Ovary (tissue), 9 donors: ENCODE data around the gene MUC2. TPM values are rescaled to one million over a fixed set of nuclear protein-coding genes. Genes with fewer than 3 reads are reported as not detected.

Experiments
- DNase-seq, 5 donors: peaks; one replicate each; pipeline ENCODE4 v3.0.0-alpha.2; 2019 to 2020
- H3K27ac ChIP-seq, 2 donors: fragments of 200-600 bp; one replicate each; pipeline versions ENCODE4 v1.5.1 to v1.8.0; 2019 to 2022
- H3K27me3 ChIP-seq: fragments of 200-600 bp; one replicate; pipeline ENCODE4 v1.8.0; 2022
- H3K36me3 ChIP-seq: fragments of 200-600 bp; sonication (generic); one replicate; pipeline ENCODE4 v1.5.1; 2019
- H3K4me1 ChIP-seq: one replicate; pipeline ENCODE4 v1.8.1; 2013; ENCODE audit warnings: mild to moderate bottlenecking, moderate library complexity; ENCODE audit not compliant: insufficient read depth
- H3K4me3 ChIP-seq: fragments of 200-600 bp; sonication (generic); one replicate; pipeline ENCODE4 v1.5.1; 2017
- H3K9me3 ChIP-seq, 2 donors: fragments of 200-600 bp in 1 of 2; sonication (generic) in 1 of 2; one replicate each; pipeline versions ENCODE4 v1.5.1 to v1.8.1; 2013 to 2019; ENCODE audit warnings: mild to moderate bottlenecking in 1 of 2, moderate library complexity in 1 of 2
- EP300 ChIP-seq: sonication (generic); formaldehyde crosslinking; IDR thresholded peaks from one replicate; pipeline ENCODE4 v1.6.1; 2017; ENCODE audit warnings: antibody characterized with exemption
- POLR2A ChIP-seq: fragments of 450-650 bp; IDR thresholded peaks from one replicate; pipeline ENCODE4 v1.6.1; 2017; ENCODE audit warnings: antibody characterized with exemption, mild to moderate bottlenecking, moderate library complexity
- WGBS, 3 donors: extraction: QIAGEN DNeasy Blood & Tissue Kit in 1 of 3; methylation state at CpG; one replicate each; pipeline versions ENCODE4 v1.1.5 to v1.1.7; 2013 to 2017; 5-methylcytosine and 5-hydroxymethylcytosine counted together
- intact Hi-C, 4 donors: fragments of 100-400 bp; cut with DNase I; formaldehyde crosslinking; loops; one replicate each; pipeline versions ENCODE4 v1.11.0 to v1.15.1; 2022 to 2023
- polyA plus RNA-seq, 2 donors: library from polyadenylated mRNA; stranded (reverse); fragments of 200-250 nt in 1 of 2; fragments of 350-450 nt in 1 of 2; fragmentation: Illumina TruSeq in 1 of 2; extraction: RNeasy Lipid Tissue Mini Kit (QIAGEN cat#74804) in 1 of 2; gene quantifications; one replicate each; pipeline ENCODE4 v1.2.3, GENCODE V29; 2013 to 2014
- total RNA-seq, 7 donors: library from RNA; depleted of rRNA in 2 of 7; stranded (reverse); fragments of >200 nt in 2 of 7; fragmentation: NEBNext Ultra II Directional in 3 of 7; extraction: Animal tissue kit (Norgen Biotek cat#: 25700) in 3 of 7; gene quantifications; one replicate each; pipeline versions ENCODE4 v1.1.0 to v1.2.4, GENCODE V29; 2016 to 2023
- TF ChIP-seq, protein P1 (sequence below), 3 donors: fragments of 450-650 bp in 2 of 3; fragments of 200-600 bp in 1 of 3; IDR thresholded peaks; one replicate each; pipeline versions ENCODE4 v1.5.1 to v1.8.0; 2016 to 2022; ENCODE audit warnings: antibody characterized with exemption in 3 of 3, mild to moderate bottlenecking in 1 of 3
- donor health status: DM: no; HTN: no; CAD: no; lungs with moderate emphysema.
- donor health status: DM: no; HTN: no; CAD: no.
- donor health status: Bipolar disorder and iron deficiency.
- donor health status: DM: yes; HTN: yes; CAD: no.
- donor health status: DM: no; HTN: no; CAD: no.
- donor health status: DM: yes; HTN: yes; CAD: no.

Gene MUC2
- total and polyA plus RNA-seq, 9 donors = 0.02 to 3.3 (median 0.10) TPM; not detected in 4

DNA sequence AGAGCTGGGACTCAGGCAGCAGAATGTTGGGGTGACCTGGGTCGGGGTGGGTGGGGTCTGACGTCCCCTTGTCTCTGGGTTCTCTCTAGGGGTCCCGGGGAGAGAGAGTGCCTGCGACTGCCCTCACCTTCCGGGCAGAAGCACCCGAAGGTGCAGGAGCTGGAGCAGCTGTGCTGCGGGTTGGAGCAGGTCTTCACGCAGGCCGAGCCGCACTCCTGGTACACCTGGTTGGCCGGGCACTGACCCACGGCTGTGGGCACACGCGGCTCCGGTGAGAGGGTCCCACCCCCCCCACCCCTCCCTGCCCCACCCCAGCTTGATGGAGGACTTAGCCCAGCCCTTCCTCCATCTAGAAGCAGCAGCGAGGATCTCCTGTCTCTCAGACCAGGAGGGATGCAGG, 44.6 kb upstream of the MUC2 start:
- Histone ChIP-seq H3K9me3 (no peaks in the 10 kb centered on the region), H3K4me1 (peaks cover 4% of the 10 kb centered on the region), H3K36me3 (no peaks in the 10 kb centered on the region), H3K27ac (no peak overlapping the region), H3K4me3 (no peak overlapping the region), H3K27me3 (no peaks in the 10 kb centered on the region)
- DNase-seq = no peak
- TF ChIP-seq EP300 (no peak), POLR2A (no peak)
- TF ChIP-seq, protein P1, sequence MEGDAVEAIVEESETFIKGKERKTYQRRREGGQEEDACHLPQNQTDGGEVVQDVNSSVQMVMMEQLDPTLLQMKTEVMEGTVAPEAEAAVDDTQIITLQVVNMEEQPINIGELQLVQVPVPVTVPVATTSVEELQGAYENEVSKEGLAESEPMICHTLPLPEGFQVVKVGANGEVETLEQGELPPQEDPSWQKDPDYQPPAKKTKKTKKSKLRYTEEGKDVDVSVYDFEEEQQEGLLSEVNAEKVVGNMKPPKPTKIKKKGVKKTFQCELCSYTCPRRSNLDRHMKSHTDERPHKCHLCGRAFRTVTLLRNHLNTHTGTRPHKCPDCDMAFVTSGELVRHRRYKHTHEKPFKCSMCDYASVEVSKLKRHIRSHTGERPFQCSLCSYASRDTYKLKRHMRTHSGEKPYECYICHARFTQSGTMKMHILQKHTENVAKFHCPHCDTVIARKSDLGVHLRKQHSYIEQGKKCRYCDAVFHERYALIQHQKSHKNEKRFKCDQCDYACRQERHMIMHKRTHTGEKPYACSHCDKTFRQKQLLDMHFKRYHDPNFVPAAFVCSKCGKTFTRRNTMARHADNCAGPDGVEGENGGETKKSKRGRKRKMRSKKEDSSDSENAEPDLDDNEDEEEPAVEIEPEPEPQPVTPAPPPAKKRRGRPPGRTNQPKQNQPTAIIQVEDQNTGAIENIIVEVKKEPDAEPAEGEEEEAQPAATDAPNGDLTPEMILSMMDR (IDR thresholded peaks at IDR 0.05) = no peak
- intact Hi-C loops = no loop called here
- 58 to 65% (median 62%) methylated on average over 11 to 16 of the region's 16 CpGs for WGBS, 3 donors

DNA sequence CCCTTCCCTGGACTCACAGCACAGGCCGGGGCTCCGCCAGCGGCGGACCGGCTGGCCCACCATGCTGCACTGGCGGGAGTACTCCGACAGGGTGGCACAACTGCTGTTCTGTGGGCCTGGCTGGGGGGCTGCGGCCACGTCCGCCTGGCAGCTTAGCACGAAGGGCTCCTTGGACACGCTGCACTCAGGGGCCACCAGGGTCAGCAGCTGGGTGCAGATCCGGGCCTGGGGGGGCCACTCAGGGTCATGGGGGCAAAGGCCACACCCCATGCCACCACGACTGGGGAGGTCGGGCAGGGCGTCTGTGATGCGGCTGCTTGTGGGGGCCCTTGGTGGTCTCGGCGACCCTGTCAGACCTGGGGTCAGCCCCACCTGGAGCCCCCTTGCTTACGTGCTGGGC, 44.1 kb upstream of the MUC2 start:
- intact Hi-C loops = no loop called here
- H3K27me3 ChIP-seq = no peaks in the 10 kb centered on the region
- H3K4me3 ChIP-seq = no peak overlapping the region
- peaks cover 4% of the 10 kb centered on the region for H3K4me1 ChIP-seq
- 52 to 58% methylated on average over 20 of the region's 20 CpGs; no CpG with 5 or more reads in 1 of the 3 donors for WGBS, 3 donors
- no peaks in the 10 kb centered on the region for H3K9me3 ChIP-seq
- DNase-seq = no peak
- no peaks in the 10 kb centered on the region for H3K36me3 ChIP-seq
- TF ChIP-seq POLR2A (no peak), EP300 (no peak)
- TF ChIP-seq, protein P1 (IDR thresholded peaks at IDR 0.05) = no peak
- no peak overlapping the region for H3K27ac ChIP-seq

DNA sequence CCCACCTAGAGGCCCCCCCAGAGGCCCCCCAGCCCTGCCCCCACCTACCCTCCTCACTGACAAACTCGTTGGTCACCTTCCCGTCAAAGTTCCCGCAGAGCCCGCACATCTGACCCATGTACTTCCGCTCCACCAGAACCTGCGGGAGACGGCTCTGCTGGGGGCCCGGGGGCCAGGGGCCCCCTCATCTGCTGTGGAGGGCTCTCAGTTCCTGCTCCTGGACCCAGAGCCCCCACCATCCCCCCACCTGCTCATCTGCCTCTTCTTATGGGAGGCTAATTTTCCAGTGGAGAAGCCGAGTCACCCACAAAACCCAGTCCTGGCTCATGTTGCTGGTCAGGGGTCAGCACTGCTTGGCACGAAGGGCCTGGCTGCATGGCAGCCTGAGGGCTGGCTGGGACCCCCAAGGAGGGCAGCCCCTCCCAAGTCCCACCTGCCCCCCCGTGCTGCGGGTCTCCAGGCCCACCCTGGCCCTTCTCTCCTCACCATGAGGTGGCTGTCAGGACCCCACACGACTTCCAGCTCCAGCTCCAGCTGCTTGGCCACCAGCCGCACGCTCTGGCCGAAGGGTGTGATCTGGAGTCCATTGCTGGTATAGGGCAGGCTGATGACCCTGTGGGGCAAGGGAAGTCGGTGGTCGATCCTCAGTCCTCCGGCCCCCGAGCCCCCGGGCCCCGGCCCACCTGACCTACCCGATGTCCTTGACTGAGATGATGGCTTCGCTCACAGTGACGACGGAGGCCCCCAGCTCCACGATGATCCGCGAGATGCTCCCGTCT, 43.4 kb upstream of the MUC2 start:
- WGBS, 3 donors = 68 to 76% (median 70%) methylated on average over 26 to 30 of the region's 30 CpGs
- no peaks in the 10 kb centered on the region for H3K9me3 ChIP-seq
- TF ChIP-seq POLR2A = no peak
- TF ChIP-seq, protein P1 (IDR thresholded peaks at IDR 0.05) = no peak
- no peak for TF ChIP-seq EP300
- H3K4me1 ChIP-seq = peaks cover 4% of the 10 kb centered on the region
- no peaks in the 10 kb centered on the region for H3K36me3 ChIP-seq
- no peak overlapping the region for H3K4me3 ChIP-seq
- H3K27me3 ChIP-seq = no peaks in the 10 kb centered on the region
- intact Hi-C loops = no loop called here
- no peak for DNase-seq
- no peak overlapping the region for H3K27ac ChIP-seq

DNA sequence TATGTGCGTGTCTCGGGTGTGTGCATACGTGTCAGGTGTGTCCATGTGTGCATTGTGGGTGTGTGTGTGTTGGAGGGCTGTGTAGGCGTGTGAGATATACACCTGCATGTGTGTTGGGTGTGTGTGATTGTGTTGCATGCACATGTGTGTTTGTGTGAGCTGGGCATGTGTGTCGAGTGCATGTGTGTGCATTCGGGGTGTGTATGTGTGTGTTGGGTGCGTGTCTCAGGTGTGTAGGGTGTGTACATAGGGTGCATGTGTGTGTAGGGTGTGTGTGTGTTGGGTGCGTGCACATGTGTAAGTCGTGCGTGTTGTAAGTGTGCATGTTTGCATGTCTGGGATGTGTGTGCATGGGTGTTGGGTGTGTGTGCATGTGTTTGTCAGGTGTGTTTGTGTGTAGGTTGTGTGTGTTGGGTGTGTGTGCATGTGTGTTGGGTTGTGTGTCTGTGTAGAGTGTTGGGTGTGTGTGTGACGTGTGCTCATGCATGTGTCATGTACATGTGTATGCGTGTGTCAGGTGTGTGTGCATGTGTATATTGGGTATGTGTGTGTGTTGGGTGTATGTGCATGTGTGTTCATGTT, 42.3 kb upstream of the MUC2 start:
- no peaks in the 10 kb centered on the region for H3K36me3 ChIP-seq
- no peaks in the 10 kb centered on the region for H3K27me3 ChIP-seq
- peaks cover 4% of the 10 kb centered on the region for H3K4me1 ChIP-seq
- H3K4me3 ChIP-seq = no peak overlapping the region
- H3K9me3 ChIP-seq = no peaks in the 10 kb centered on the region
- WGBS, 3 donors = 94 to 95% (median 95%) methylated on average over 12 of the region's 12 CpGs
- TF ChIP-seq EP300 = no peak
- no peak for TF ChIP-seq POLR2A
- intact Hi-C loops = no loop called here
- DNase-seq = no peak
- no peak overlapping the region for H3K27ac ChIP-seq
